Suprapubic skin (tissue), 4 donors: ENCODE measurements around the gene CACNG5.

Source experiments
- CTCF ChIP-seq, 2 donors: fragments of 200-600 bp in 1 of 2; fragments of 450-650 bp in 1 of 2; sonication (generic) in 1 of 2; IDR thresholded peaks; one replicate each; pipeline ENCODE4 v1.5.1; 2016 to 2019; ENCODE audit warnings: antibody characterized with exemption in 2 of 2, mild to moderate bottlenecking in 1 of 2, moderate library complexity in 1 of 2
- EP300 ChIP-seq: sonication (generic); formaldehyde crosslinking; IDR thresholded peaks from one replicate; pipeline ENCODE4 v1.6.1; 2017; ENCODE audit warnings: antibody characterized with exemption
- POLR2AphosphoS5 ChIP-seq, 3 donors: sonication (generic); formaldehyde crosslinking; IDR thresholded peaks; one replicate each; pipeline ENCODE4 v1.6.1; 2017; ENCODE audit warnings: antibody characterized with exemption in 3 of 3

DNA sequence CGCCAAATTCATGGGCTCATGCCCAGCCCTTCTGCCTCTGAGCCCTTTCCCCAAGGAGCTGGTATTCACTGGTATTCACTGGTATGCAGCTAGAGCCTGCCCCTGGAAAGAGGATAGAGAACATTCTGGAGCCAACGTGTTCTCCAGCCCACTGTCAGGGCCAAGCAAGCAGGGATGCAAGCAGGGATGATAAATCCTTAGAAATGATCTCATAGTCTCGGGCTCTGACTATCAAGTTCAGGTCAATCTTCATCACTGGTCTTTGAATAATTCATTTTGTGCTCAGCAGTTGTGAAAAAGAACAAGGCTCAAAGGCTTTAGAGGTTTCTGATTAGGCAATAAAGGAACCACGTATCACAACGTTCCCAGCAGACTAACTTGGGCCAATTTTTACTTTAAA lies 57.3 kb downstream of the CACNG5 start:
- TF ChIP-seq CTCF (IDR thresholded peaks at IDR 0.05), result no peak
- no peak for TF ChIP-seq EP300
- no peak for TF ChIP-seq POLR2AphosphoS5 (IDR thresholded peaks at IDR 0.05)
